MM.1S (cell line): ENCODE data around the gene VPS13C.

ENCODE experiments used
- DNase-seq: peaks from one replicate; pipeline ENCODE4 v3.0.0-alpha.2; 2015
- H2AFZ ChIP-seq: fragments of 300-600 bp; sonication (generic); 2 replicates; pipeline ENCODE4 v1.6.0; 2016; ENCODE audit warnings: antibody characterized with exemption, low read length
- H3F3A ChIP-seq: fragments of 300-600 bp; sonication (generic); 2 replicates; pipeline ENCODE4 v1.6.1; 2016; ENCODE audit warnings: mild to moderate bottlenecking, antibody characterized with exemption, low read length, moderate library complexity, mixed read lengths; ENCODE audit not compliant: insufficient read depth
- H3K27ac ChIP-seq: fragments of 300-600 bp; sonication (generic); 2 replicates; pipeline ENCODE4 v1.5.1; 2016; ENCODE audit warnings: mild to moderate bottlenecking, low read length
- H3K27me3 ChIP-seq: fragments of 300-600 bp; sonication (generic); replicated peaks from 2 replicates; pipeline ENCODE4 v1.6.0; 2016; ENCODE audit warnings: low read length; ENCODE audit not compliant: insufficient read depth
- H3K36me3 ChIP-seq: fragments of 300-600 bp; sonication (generic); replicated peaks from 2 replicates; pipeline ENCODE4 v1.6.1; 2016; ENCODE audit warnings: mild to moderate bottlenecking, low read length, mixed read lengths; ENCODE audit not compliant: insufficient read depth
- H3K4me1 ChIP-seq: fragments of 300-600 bp; sonication (generic); 2 replicates; pipeline ENCODE4 v1.6.1; 2016; ENCODE audit warnings: low read length, mixed read lengths
- H3K4me2 ChIP-seq: fragments of 300-600 bp; sonication (generic); 2 replicates; pipeline ENCODE4 v1.6.0; 2016; ENCODE audit warnings: low read depth, low read length
- H3K4me3 ChIP-seq: fragments of 300-600 bp; sonication (generic); 2 replicates; pipeline ENCODE4 v1.5.1; 2016; ENCODE audit warnings: low read length, mixed read lengths
- H3K79me2 ChIP-seq: fragments of 300-600 bp; sonication (generic); 2 replicates; pipeline ENCODE4 v1.6.1; 2016; ENCODE audit warnings: mixed run types, low read length, mixed read lengths
- H3K9ac ChIP-seq: fragments of 300-600 bp; sonication (generic); 2 replicates; pipeline ENCODE4 v1.6.1; 2016; ENCODE audit warnings: low read length, mixed read lengths
- H3K9me2 ChIP-seq: fragments of 300-600 bp; sonication (generic); replicated peaks from 2 replicates; pipeline ENCODE4 v1.6.1; 2016; ENCODE audit warnings: mild to moderate bottlenecking, low read length, mixed read lengths; ENCODE audit not compliant: insufficient read depth
- H3K9me3 ChIP-seq: fragments of 300-600 bp; sonication (generic); replicated peaks from 2 replicates; pipeline ENCODE4 v1.6.1; 2016; ENCODE audit warnings: mild to moderate bottlenecking, low read length, mixed read lengths; ENCODE audit not compliant: insufficient read depth
- H4K20me1 ChIP-seq: fragments of 300-600 bp; sonication (generic); 2 replicates; pipeline ENCODE4 v1.6.1; 2016; ENCODE audit warnings: mild to moderate bottlenecking, low read length, moderate library complexity, mixed read lengths; ENCODE audit not compliant: insufficient read depth
- CTCF ChIP-seq: fragments of 300-600 bp; sonication (generic); IDR thresholded peaks from 2 replicates; pipeline ENCODE4 v1.5.1; 2016; ENCODE audit warnings: antibody characterized with exemption, low read length, mixed read lengths
- EZH2 ChIP-seq: fragments of 300-600 bp; sonication (generic); optimal IDR thresholded peaks from 2 replicates; pipeline ENCODE3; 2017; ENCODE audit warnings: low read depth, mild to moderate bottlenecking, antibody characterized with exemption, low read length, mixed read lengths
- EZH2phosphoT487 ChIP-seq: fragments of 300-600 bp; sonication (generic); IDR thresholded peaks from 2 replicates; pipeline ENCODE4 v1.6.1; 2018; ENCODE audit warnings: antibody characterized with exemption, low read length

VPS13C gene

GRCh38 chr15:61917457-61917856, 142.8 kb downstream of the VPS13C start:
- Histone ChIP-seq H3F3A (no peaks in the 10 kb centered on the region), H3K4me2 (no peak overlapping the region), H3K9me2 (no peaks in the 10 kb centered on the region), H2AFZ (no peak overlapping the region), H3K79me2 (no peaks in the 10 kb centered on the region), H3K27ac (no peak overlapping the region), H4K20me1 (no peaks in the 10 kb centered on the region), H3K4me3 (no peak overlapping the region), H3K4me1 (no peaks in the 10 kb centered on the region), H3K36me3 (peaks cover 3% of the 10 kb centered on the region; the same call in 1 of the 2 replicates), H3K9ac (no peak overlapping the region), H3K9me3 (no peaks in the 10 kb centered on the region), H3K27me3 (no peaks in the 10 kb centered on the region)
- DNase-seq: no peak
- TF ChIP-seq EZH2phosphoT487: no peak
- TF ChIP-seq EZH2: no peak
- no peak for TF ChIP-seq CTCF

DNA sequence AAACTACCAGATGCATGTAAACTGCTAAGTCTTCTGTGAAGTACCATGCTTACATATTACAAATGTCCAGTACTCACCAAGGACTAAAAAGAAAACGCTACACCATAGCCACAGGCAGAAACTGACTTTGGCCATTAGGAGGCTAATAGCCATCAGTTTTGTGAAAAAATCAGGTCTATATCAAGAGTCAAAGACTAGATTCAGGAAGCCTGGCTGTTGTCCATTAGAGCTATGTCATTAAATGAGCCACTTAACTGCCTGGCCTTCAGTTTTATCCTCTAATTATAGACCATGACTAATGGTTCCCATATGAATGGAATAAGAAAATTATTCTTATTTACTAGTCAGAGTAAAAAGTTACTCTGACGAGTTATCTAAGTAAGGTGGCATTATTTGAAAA, 144.1 kb downstream of the VPS13C start:
- Histone ChIP-seq H3K4me1 (no peaks in the 10 kb centered on the region), H3K27me3 (no peaks in the 10 kb centered on the region), H3K27ac (no peak overlapping the region), H3K9me3 (no peaks in the 10 kb centered on the region; the same call in 1 of the 2 replicates), H3K9me2 (no peaks in the 10 kb centered on the region), H3K4me3 (no peak overlapping the region), H3F3A (no peaks in the 10 kb centered on the region), H2AFZ (no peak overlapping the region), H3K4me2 (no peak overlapping the region), H4K20me1 (no peaks in the 10 kb centered on the region), H3K79me2 (no peaks in the 10 kb centered on the region), H3K9ac (no peak overlapping the region), H3K36me3 (no peaks in the 10 kb centered on the region; the same call in 1 of the 2 replicates)
- no peak for DNase-seq
- TF ChIP-seq EZH2: no peak
- no peak for TF ChIP-seq CTCF
- no peak for TF ChIP-seq EZH2phosphoT487

GRCh38 chr15:61915640-61916039, 144.6 kb downstream of the VPS13C start:
- TF ChIP-seq EZH2phosphoT487 (no peak), CTCF (no peak), EZH2 (no peak)
- no peaks in the 10 kb centered on the region for H3K79me2 ChIP-seq
- no peaks in the 10 kb centered on the region for H4K20me1 ChIP-seq

More at GRCh38 chr15:61915640-61916039, 144.6 kb downstream of the VPS13C start:
- Histone ChIP-seq H3K27ac (no peak overlapping the region), H3K9me3 (no peaks in the 10 kb centered on the region; the same call in 1 of the 2 replicates), H3K9me2 (no peaks in the 10 kb centered on the region), H3K9ac (no peak overlapping the region), H3K4me3 (no peak overlapping the region), H3F3A (no peaks in the 10 kb centered on the region), H3K4me2 (no peak overlapping the region), H3K27me3 (no peaks in the 10 kb centered on the region), H3K4me1 (no peaks in the 10 kb centered on the region), H3K36me3 (no peaks in the 10 kb centered on the region; the same call in 1 of the 2 replicates), H2AFZ (no peak overlapping the region)
- DNase-seq: no peak
